NCI-H1417 treated with DMSO at 0.1 percent for 48 hours (cell line): ENCODE results near the gene CLDN2.
"Not testable (repeated sequence)": the region's sequence is repeated elsewhere in the genome, so short reads cannot be mapped to it uniquely, and the experiment has no call there.

Experiments used
- DNase-seq: peaks from one replicate; lab custom pipeline; 2025; lab: John Stamatoyannopoulos, UW

CLDN2 gene

GRCh38 chrX:106959901-106960300, 39.7 kb downstream of the CLDN2 start:
- DNase-seq = no peak

GRCh38 chrX:106963111-106963510, 42.9 kb downstream of the CLDN2 start:
- DNase-seq = no peak

- no peak for DNase-seq
Measured at GRCh38 chrX:106964290-106964689, 44.1 kb downstream of the CLDN2 start.

- not testable (repeated sequence) for DNase-seq
Measured at GRCh38 chrX:106966547-106966946, 46.3 kb downstream of the CLDN2 start.

- no peak for DNase-seq
Measured at GRCh38 chrX:106972896-106973295, 52.7 kb downstream of the CLDN2 start.

- DNase-seq = no peak
Measured at GRCh38 chrX:106973433-106974149, 53.4 kb downstream of the CLDN2 start.

GRCh38 chrX:106976416-106976815, 56.2 kb downstream of the CLDN2 start:
- DNase-seq = no peak
